ENCODE measurements around the gene OR5H15.

DNA sequence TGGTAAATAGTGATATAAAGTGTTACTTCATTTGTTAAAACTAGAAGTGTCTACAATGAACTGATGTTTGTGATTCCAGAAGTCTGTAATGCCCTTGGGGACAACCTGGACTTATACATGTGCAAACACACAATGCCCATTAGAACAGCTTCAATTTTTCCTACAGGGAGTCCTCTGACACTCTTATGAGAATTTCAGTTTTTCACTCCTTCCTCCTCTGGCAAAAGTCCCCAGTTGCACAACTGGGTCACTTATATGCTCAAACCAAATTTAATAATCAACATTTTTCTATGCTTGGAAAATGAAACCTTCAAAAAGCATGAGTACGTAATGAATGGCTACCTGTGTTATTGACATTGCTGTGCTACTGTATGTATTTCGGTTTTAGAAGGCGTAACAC, at the start of gene OR5H15:
- TF ChIP-seq CTCF (IDR thresholded peaks at IDR 0.05; ENCODE audit: low read length) (no peak), EZH2 (IDR thresholded peaks at IDR 0.05; ENCODE audit: borderline replicate concordance, low read length) (no peak)
